Lower lobe of right lung (tissue), 2 donors: ENCODE measurements around the gene CCDC167. TPM values are rescaled to one million over a fixed set of nuclear protein-coding genes. Genes with fewer than 3 reads are reported as not detected.

Experiments
- ATAC-seq, 2 donors: fragments of 200-7000 bp; cut with Tn5 transposase; one replicate each; pipeline ENCODE4 v1.9.1; 2020 to 2022; ENCODE audit warnings: mild to moderate bottlenecking in 2 of 2, moderate library complexity in 2 of 2
- DNase-seq: peaks from one replicate; pipeline ENCODE4 v3.0.0-alpha.2; 2020
- H3K27ac ChIP-seq: fragments of 200-600 bp; one replicate; pipeline ENCODE4 v1.8.0; 2022
- H3K27me3 ChIP-seq: fragments of 200-600 bp; one replicate; pipeline ENCODE4 v1.8.0; 2022; ENCODE audit warnings: low read depth
- H3K36me3 ChIP-seq: fragments of 200-600 bp; one replicate; pipeline ENCODE4 v1.8.0; 2022; ENCODE audit warnings: mild to moderate bottlenecking
- H3K4me1 ChIP-seq: fragments of 200-600 bp; one replicate; pipeline ENCODE4 v1.8.0; 2022
- H3K4me3 ChIP-seq: fragments of 200-600 bp; one replicate; pipeline ENCODE4 v1.8.0; 2022; ENCODE audit warnings: mild to moderate bottlenecking
- H3K9me3 ChIP-seq: fragments of 200-600 bp; one replicate; pipeline ENCODE4 v1.8.0; 2022
- CTCF ChIP-seq: fragments of 200-600 bp; IDR thresholded peaks from one replicate; pipeline ENCODE4 v1.8.0; 2022; ENCODE audit warnings: antibody characterized with exemption, mild to moderate bottlenecking
- intact Hi-C: fragments of 100-400 bp; cut with DNase I; formaldehyde crosslinking; loops from one replicate; pipeline ENCODE4 v1.11.0; 2022
- total RNA-seq: library from RNA; stranded (reverse); fragmentation: NEBNext Ultra II Directional; extraction: Animal tissue kit (Norgen Biotek cat#: 25700); gene quantifications from one replicate; pipeline ENCODE4 v1.2.1, GENCODE V29; 2021
- donor health status: DM: no; HTN: yes; CAD: no; lungs with severe emphysema.

CCDC167 gene
- total RNA-seq, 1 donor from 2014 or later, result 12.7 TPM

- peaks cover 31% of the 10 kb centered on the region for H3K27me3 ChIP-seq
- H3K36me3 ChIP-seq, result no peaks in the 10 kb centered on the region
- DNase-seq (no peak), ATAC-seq (peak; percentile 45 to 59)
- peak overlapping the region; percentile 31 for H3K27ac ChIP-seq
- TF ChIP-seq CTCF, result no peak
- H3K4me3 ChIP-seq, result no peak overlapping the region
- H3K4me1 ChIP-seq, result peaks cover 8% of the 10 kb centered on the region
- no peaks in the 10 kb centered on the region for H3K9me3 ChIP-seq
- intact Hi-C loops, result no loop called here
Measured at GRCh38 chr6:37517411-37517812, 17.7 kb upstream of the CCDC167 start.

GRCh38 chr6:37516920-37517405 lies 17.3 kb upstream of the CCDC167 start:
- no peak for DNase-seq
- Histone ChIP-seq H3K4me3 (no peak overlapping the region), H3K27me3 (peaks cover 30% of the 10 kb centered on the region), H3K4me1 (peaks cover 8% of the 10 kb centered on the region), H3K36me3 (no peaks in the 10 kb centered on the region), H3K9me3 (no peaks in the 10 kb centered on the region), H3K27ac (peak overlapping the region; percentile 31)
- TF ChIP-seq CTCF, result no peak
- intact Hi-C loops, result no loop called here
- ATAC-seq, result peak in 1 of 2 donors; percentile 15

DNA sequence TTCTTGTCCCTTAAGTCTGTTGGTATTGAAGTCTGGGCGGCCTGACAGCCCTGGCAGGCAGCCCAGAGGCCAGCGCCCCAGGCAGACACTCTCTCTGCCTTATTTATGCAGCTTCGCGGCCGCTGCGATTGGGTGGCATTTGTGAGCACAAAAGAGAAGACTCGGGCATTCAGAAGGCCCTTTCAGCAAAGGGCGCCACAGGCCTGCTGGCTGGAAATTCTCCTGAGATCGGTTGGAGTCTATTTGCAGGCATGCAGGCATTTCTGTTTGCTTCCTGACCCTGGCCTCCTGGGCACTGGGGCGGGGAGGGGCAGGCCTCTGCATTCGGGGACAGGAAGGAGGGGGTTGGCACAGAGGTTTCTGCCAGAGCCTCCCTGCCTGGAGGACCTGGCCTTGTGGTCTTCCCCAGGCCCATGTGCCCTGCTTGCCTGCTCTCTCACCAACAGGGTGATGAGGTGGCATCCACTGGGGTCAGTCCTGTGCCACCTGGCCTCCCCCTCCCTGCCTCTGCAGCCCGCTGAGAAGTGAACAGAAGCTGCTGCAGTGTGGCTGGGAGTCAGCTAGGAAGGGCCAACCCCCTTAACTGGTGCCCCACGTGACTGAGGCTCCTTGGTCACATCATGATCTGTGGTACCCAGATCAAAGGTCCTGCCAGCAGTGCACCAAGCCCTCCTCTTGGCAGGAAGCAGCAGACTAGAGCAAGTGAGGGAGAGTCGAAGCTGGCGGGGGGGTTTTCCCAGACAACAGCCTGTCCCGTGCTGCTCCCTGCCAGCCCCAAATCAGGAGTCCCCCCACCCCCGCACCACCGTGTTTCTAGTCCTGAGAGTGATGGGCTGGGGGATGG lies 16.6 kb upstream of the CCDC167 start:
- TF ChIP-seq CTCF, result no peak
- peak; percentile 68 for DNase-seq
- H3K4me1 ChIP-seq, result peaks cover 8% of the 10 kb centered on the region
- no peaks in the 10 kb centered on the region for H3K9me3 ChIP-seq
- peak overlapping the region; percentile 56 for H3K27ac ChIP-seq
- H3K36me3 ChIP-seq, result no peaks in the 10 kb centered on the region
- intact Hi-C loops, result no loop called here
- ATAC-seq, result peak; percentile 75 to 77
- peaks cover 32% of the 10 kb centered on the region for H3K27me3 ChIP-seq
- no peak overlapping the region for H3K4me3 ChIP-seq

GRCh38 chr6:37515712-37516075 lies 16.0 kb upstream of the CCDC167 start:
- Histone ChIP-seq H3K9me3 (no peaks in the 10 kb centered on the region), H3K36me3 (no peaks in the 10 kb centered on the region), H3K27me3 (peaks cover 28% of the 10 kb centered on the region), H3K4me1 (peaks cover 8% of the 10 kb centered on the region), H3K27ac (peak overlapping the region; percentile 56), H3K4me3 (no peak overlapping the region)
- no peak for TF ChIP-seq CTCF
- intact Hi-C loops, result no loop called here
- ATAC-seq, result no peak
- DNase-seq, result no peak

GRCh38 chr6:37514837-37515236 lies 15.1 kb upstream of the CCDC167 start:
- intact Hi-C loops, result no loop called here
- Histone ChIP-seq H3K27ac (peak overlapping the region; percentile 31), H3K4me1 (peaks cover 8% of the 10 kb centered on the region), H3K27me3 (peaks cover 25% of the 10 kb centered on the region), H3K4me3 (no peak overlapping the region), H3K9me3 (no peaks in the 10 kb centered on the region), H3K36me3 (no peaks in the 10 kb centered on the region)
- no peak for DNase-seq
- no peak for TF ChIP-seq CTCF
- ATAC-seq, result no peak
